ENCODE data around the gene DNAH6. TPM values are rescaled to one million over a fixed set of nuclear protein-coding genes. Genes with fewer than 3 reads are reported as not detected.

Gene DNAH6
- 0.52 and 0.87 TPM in 2 replicates for polyA plus RNA-seq (2014; cell fraction: cytosol; rRNA removed)
- 2.4 and 3.3 TPM in 2 replicates for polyA plus RNA-seq (2014; cell fraction: nucleus; rRNA removed)

- peak; percentile 89 for DNase-seq (ENCODE audit: low spot score)
These were observed at the start of gene DNAH6 for GRCh38 chr2:84516234-84516986. Gene DNAH6 (plus strand): TSS chr2:84516498. CDS start chr2:84517827, 1,329 bp downstream.

- DNase-seq (ENCODE audit: low spot score): no peak
These were observed 48.9 kb upstream of the DNAH6 start for GRCh38 chr2:84467389-84467788.

GRCh38 chr2:84472423-84472822, 43.9 kb upstream of the DNAH6 start:
- peak; percentile 10 for DNase-seq (ENCODE audit: low spot score)

GRCh38 chr2:84472856-84473565, 43.3 kb upstream of the DNAH6 start:
- DNase-seq (ENCODE audit: low spot score): no peak

GRCh38 chr2:84474176-84474575, 42.1 kb upstream of the DNAH6 start:
- DNase-seq (ENCODE audit: low spot score): no peak

- no peak for DNase-seq (ENCODE audit: low spot score)
These were observed 38.4 kb upstream of the DNAH6 start for GRCh38 chr2:84477886-84478285.

GRCh38 chr2:84478867-84479266, 37.4 kb upstream of the DNAH6 start:
- DNase-seq (ENCODE audit: low spot score): no peak

- DNase-seq (ENCODE audit: low spot score): no peak
These were observed 34.6 kb upstream of the DNAH6 start for GRCh38 chr2:84481702-84482101.

- no peak for DNase-seq (ENCODE audit: low spot score)
These were observed 33.7 kb upstream of the DNAH6 start for GRCh38 chr2:84482603-84483002.

- no peak for DNase-seq (ENCODE audit: low spot score)
These were observed 33.0 kb upstream of the DNAH6 start for GRCh38 chr2:84483320-84483719.

GRCh38 chr2:84486441-84487115, 29.7 kb upstream of the DNAH6 start:
- DNase-seq (ENCODE audit: low spot score): no peak

- no peak for DNase-seq (ENCODE audit: low spot score)
These were observed 28.9 kb upstream of the DNAH6 start for GRCh38 chr2:84487298-84487996.

- DNase-seq (ENCODE audit: low spot score): no peak
These were observed 25.0 kb upstream of the DNAH6 start for GRCh38 chr2:84491256-84491655.

GRCh38 chr2:84491741-84492140, 24.6 kb upstream of the DNAH6 start:
- no peak for DNase-seq (ENCODE audit: low spot score)

GRCh38 chr2:84492571-84492970, 23.7 kb upstream of the DNAH6 start:
- DNase-seq (ENCODE audit: low spot score): no peak

- no peak for DNase-seq (ENCODE audit: low spot score)
These were observed 22.8 kb upstream of the DNAH6 start for GRCh38 chr2:84493514-84493913.

- no peak for DNase-seq (ENCODE audit: low spot score)
These were observed 22.2 kb upstream of the DNAH6 start for GRCh38 chr2:84494070-84494469.

GRCh38 chr2:84495539-84496146, 20.7 kb upstream of the DNAH6 start:
- DNase-seq (ENCODE audit: low spot score): peak; percentile 66

GRCh38 chr2:84496386-84496785, 19.9 kb upstream of the DNAH6 start:
- DNase-seq (ENCODE audit: low spot score): no peak

GRCh38 chr2:84497285-84497684, 19.0 kb upstream of the DNAH6 start:
- no peak for DNase-seq (ENCODE audit: low spot score)

- no peak for DNase-seq (ENCODE audit: low spot score)
These were observed 18.0 kb upstream of the DNAH6 start for GRCh38 chr2:84498150-84498799.
